Non-pigmented ciliary epithelial cell (primary cell): ENCODE results near the gene QDPR.
"Not testable (repeated sequence)": the region's sequence is repeated elsewhere in the genome, so short reads cannot be mapped to it uniquely, and the experiment has no call there.

Experiments used
- DNase-seq: peaks from one replicate; pipeline ENCODE4 v3.0.0-alpha.2; 2010; ENCODE audit warnings: low read depth

The QDPR gene

GRCh38 chr4:17491196-17491595 is 20.7 kb downstream of the QDPR start:
- DNase-seq, result no peak

DNA sequence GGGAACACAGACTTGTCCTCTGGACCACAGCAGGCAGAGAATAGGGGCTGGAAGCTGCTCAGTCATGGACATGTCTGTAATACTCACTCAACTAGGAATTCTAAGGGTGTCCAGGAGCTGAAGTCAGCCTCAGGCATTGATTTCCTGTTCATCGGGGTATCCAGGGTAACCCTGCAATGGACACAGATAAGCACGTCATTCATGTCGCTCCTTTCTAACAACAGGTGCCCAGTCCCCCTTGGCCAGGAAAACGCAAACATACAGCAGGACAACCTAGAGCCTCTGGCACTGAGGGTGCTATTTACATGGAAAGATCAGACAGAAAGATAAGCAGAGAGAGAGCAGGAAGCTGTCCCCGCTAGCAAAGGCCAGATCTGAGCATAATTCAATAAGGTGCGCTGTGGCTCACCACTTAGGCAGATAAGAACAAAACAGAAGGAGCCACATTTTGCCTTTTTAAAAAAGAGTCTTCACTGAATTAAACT is 21.3 kb downstream of the QDPR start:
- no peak for DNase-seq

- no peak for DNase-seq
Measured at GRCh38 chr4:17489721-17490120, 22.2 kb downstream of the QDPR start.

GRCh38 chr4:17489123-17489522 is 22.8 kb downstream of the QDPR start:
- no peak for DNase-seq

- no peak for DNase-seq
Measured at GRCh38 chr4:17482716-17483115, 29.2 kb downstream of the QDPR start.

GRCh38 chr4:17480955-17481354 is 30.9 kb downstream of the QDPR start:
- no peak for DNase-seq

DNA sequence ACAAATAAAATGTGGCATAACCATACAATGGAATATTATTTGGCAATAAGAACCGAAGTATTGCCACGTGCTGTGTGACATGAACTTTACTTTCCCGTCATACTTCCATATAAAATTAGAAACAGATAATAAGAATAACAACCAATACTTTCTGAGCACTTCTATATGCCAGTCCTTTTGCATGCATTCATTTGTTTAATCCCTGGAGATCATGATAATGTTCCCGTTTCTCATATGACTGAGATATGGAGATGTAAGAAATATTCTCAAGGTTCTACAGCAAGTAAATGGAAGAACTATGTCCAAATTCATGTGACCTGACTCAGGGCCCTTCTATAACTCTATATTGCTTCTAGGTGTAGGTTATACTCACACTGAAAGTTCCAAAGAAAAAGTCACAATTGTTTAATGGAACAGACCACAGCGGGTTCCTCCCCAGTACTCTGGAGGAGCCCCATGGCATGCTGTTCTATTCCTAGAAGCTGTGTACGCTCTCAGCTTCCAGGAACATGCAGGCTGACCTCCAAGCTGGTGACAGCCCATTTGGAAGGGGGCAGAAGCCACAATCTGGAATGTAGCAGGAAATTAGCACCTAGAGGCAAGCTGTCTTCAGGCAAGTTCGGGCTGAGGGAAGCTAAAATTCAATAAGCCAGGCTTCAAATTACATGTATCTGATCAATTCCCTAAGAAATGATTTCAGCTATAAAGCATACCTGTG is 31.5 kb downstream of the QDPR start:
- no peak for DNase-seq

DNA sequence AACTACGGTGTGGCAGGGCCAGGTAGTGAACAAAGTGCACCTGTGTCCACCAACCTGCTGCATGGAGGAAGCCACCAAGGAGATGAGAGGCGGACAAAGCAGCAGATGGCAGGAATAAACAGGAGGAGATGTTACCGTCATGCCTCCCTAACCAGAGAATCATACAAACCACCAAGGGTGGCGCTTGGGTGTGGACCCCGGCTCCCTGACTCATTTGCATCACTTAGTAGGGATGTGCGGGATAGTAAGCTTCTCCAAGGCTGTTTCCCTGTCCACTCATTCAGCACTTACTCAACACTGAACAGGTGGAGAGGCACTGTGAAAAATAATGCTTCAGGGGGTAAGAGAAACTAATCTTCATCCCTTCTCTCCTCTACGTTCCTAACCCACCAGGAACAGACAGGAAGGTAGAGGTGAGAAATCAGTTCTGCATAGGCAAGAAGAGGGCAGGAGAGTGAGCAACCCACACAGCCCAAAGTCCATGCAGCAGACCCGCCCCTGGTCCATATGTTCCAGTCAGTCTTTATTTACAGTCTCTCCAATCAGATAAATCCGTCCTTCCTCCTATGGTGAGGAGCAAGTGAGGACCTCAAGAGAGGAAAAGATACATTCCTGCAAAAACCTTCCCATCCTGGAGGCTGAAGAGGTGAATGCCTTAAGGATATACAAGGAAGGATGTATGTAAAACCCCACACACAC is 34.0 kb downstream of the QDPR start:
- DNase-seq, result no peak

- DNase-seq, result no peak
Measured at GRCh38 chr4:17476853-17477252, 35.0 kb downstream of the QDPR start.

DNA sequence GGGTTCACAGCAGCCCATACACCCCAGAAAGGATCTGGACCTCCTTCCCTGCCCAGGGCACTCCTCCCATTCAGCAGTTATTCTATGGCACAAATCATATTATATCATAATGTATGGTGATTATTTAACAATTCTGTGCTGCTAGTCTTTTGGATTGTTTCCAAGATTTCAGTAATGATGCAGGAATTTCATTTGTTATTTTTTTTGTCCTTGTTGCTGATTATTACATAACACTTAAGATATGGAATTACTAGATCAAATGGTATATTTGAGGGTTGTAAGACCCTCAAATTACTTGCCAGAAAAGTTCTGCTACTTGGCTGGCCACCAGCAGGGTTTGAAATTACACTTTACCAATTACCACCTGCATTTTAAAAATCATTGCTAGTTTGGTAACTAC is 36.4 kb downstream of the QDPR start:
- peak; percentile 5 for DNase-seq

GRCh38 chr4:17469931-17470674 is 41.8 kb downstream of the QDPR start:
- DNase-seq, result no peak

- no peak for DNase-seq
Measured at GRCh38 chr4:17468619-17469221, 43.2 kb downstream of the QDPR start.

GRCh38 chr4:17463606-17464005 is 48.3 kb downstream of the QDPR start:
- DNase-seq, result no peak

- no peak for DNase-seq
Measured at GRCh38 chr4:17450269-17450804, 61.6 kb downstream of the QDPR start.

DNA sequence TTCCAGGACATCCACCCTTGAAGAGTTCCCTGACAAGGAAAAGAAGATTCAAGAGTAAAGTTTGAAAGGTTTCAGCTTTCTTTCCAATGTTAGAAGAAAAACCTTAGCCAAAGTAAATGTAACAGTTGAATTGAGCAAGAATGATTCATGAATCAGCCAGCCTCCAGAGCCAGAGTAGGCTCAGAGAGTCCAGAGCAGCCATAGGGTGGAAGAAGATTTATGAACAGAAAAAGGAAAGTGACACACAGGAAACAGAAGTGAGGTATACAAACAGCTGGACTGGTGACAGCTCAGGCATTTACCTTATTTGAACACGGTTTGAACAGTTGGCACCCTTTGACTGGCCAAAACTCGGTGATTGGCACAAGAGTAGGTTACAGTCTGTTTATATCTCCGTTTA is 63.2 kb downstream of the QDPR start:
- peak; percentile 32 for DNase-seq

DNA sequence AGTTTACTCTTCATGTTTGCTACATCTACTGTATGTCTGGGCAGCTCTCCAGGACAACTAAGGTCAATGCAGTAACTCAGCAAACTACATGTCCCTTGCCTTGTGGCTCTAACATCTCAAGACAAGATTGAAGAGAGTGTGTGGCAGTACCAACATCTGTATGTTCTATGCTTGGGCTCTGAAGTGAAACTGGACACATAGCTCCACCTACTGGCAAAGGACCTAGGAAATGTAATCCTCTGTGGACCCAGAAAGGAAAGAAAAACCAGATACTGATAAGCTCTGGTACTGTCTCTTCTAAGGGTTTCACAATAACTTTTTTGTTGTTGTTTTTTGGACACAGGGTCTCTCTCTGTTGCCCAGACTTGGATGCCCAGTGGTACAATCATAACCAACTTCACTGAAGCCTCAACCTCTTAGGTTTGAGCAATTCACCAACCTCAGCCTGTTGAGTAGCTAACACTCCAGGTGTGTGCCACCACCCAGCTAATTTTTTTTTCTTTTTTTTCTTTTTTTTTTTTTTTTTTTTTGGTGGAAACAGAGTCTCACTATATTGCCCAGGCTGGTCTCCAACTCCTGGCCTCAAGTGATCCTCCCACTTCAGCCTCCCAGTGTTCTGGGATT is 64.1 kb downstream of the QDPR start:
- peak; percentile 43 for DNase-seq

GRCh38 chr4:17447056-17447455 is 64.8 kb downstream of the QDPR start:
- DNase-seq, result no peak

DNA sequence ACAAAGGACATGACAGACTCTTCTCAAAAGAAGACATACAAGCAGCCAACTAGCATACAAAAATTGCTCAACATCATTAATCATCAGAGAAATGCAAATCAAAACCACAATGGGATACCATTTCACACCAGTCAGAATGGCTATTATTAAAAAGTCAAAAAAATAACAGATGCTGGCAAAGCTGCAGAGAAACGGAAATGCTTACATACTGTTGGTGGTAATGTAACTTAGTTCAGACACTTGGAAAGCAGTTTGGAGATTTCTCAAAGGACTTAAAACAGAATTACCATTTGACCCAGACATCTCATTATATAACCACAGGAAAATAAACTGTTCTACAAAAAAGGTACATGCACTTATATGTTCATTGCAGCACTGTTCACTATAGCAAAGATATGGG is 69.4 kb downstream of the QDPR start:
- DNase-seq, result not testable (repeated sequence)

DNA sequence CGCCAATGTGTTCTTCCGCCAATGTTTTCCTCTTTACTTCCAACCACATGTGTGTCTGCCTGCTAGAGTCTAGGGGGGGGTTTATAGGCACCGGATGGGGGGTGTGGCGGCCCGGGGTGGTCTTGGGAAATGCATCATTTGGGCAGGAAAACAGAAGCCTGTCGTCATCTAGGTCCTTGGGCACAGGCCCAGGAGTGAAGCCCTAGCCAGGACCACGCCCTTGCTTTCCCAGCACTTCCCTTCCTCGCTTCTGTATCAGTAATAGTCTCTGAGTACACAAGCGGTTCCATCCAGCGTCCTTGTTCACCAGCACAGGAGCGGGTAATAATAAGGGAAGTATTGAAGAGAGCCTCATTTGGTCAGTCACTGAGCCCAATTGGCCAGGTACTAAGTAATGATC is 74.5 kb downstream of the QDPR start:
- no peak for DNase-seq

- DNase-seq, result no peak
Measured at GRCh38 chr4:17436750-17437090, 75.2 kb downstream of the QDPR start.
